Esophagus (tissue), 2 donors: ENCODE data around the gene PRSS1. TPM values are rescaled to one million over a fixed set of nuclear protein-coding genes. Genes with fewer than 3 reads are reported as not detected.
"Not testable (repeated sequence)": the region's sequence is repeated elsewhere in the genome, so short reads cannot be mapped to it uniquely, and the experiment has no call there.

ENCODE experiments used
- H3K27ac ChIP-seq, 2 donors: one replicate each; pipeline ENCODE4 v1.5.1; 2013; ENCODE audit warnings: low read depth in 2 of 2, mild to moderate bottlenecking in 2 of 2, inconsistent platforms in 1 of 2, low read length in 1 of 2, moderate library complexity in 1 of 2
- H3K27me3 ChIP-seq, 2 donors: one replicate each; pipeline ENCODE4 v1.6.1; 2013; ENCODE audit warnings: low read length in 2 of 2, control low read depth in 1 of 2, mild to moderate bottlenecking in 1 of 2; ENCODE audit not compliant: insufficient read depth in 2 of 2, control insufficient read depth in 1 of 2
- H3K36me3 ChIP-seq, 2 donors: one replicate each; pipeline ENCODE4 v1.6.1; 2013; ENCODE audit warnings: low read length in 1 of 2; ENCODE audit not compliant: control insufficient read depth in 2 of 2, insufficient read depth in 2 of 2
- H3K4me1 ChIP-seq, 2 donors: one replicate each; pipeline ENCODE4 v1.6.1; 2013; ENCODE audit warnings: low read length in 1 of 2; ENCODE audit not compliant: control insufficient read depth in 2 of 2, insufficient read depth in 2 of 2
- H3K4me3 ChIP-seq, 2 donors: one replicate each; pipeline ENCODE4 v1.5.1; 2013; ENCODE audit warnings: low read length in 2 of 2, mild to moderate bottlenecking in 2 of 2, low read depth in 1 of 2, moderate library complexity in 1 of 2
- H3K9me3 ChIP-seq, 2 donors: one replicate each; pipeline ENCODE4 v1.6.1; 2013; ENCODE audit warnings: mild to moderate bottlenecking in 2 of 2, low read depth in 1 of 2, low read length in 1 of 2, moderate library complexity in 1 of 2; ENCODE audit not compliant: control insufficient read depth in 2 of 2, insufficient read depth in 1 of 2
- WGBS, 2 donors: extraction: QIAGEN DNeasy Blood & Tissue Kit; methylation state at CpG; one replicate each; pipeline ENCODE4 v1.1.7; 2013; 5-methylcytosine and 5-hydroxymethylcytosine counted together
- polyA plus RNA-seq, 2 donors: library from polyadenylated mRNA; stranded (reverse); fragments of 200-250 nt; gene quantifications; one replicate each; pipeline ENCODE4 v1.2.3, GENCODE V29; 2013
- donor health status: healthy with polysubstance abuse.
- donor health status: Bipolar disorder and iron deficiency.

The PRSS1 gene
- polyA plus RNA-seq, 2 donors = 0.59 to 3.0 TPM

DNA sequence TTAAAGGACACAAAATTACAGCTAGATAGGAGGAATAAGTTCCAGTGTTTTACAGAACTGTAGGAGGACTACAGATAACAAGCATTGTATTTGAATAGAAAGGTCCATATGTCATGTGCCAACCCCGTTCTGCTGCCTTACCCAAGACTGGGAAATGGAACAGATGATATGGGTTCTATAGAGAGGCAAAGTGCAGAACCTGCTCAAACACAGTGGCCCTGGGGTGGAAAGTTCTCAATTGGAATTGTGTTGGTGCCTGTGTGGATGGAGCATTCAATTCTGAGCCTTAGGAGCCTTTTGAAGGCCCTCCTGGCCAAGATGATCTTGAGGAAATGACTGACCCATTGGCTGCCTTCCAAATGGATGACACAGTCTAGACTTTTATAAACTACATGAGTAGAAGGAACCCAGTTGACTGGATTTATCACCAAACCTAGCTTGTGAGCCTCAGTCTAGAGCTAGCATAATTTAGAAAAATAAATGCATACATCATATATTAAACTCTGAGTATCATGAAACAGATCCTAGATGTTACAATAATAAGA lies 4.1 kb upstream of the PRSS1 start:
- Histone ChIP-seq H3K36me3 (no peaks in the 10 kb centered on the region), H3K9me3 (no peaks in the 10 kb centered on the region), H3K4me3 (no peak overlapping the region), H3K4me1 (no peaks in the 10 kb centered on the region), H3K27ac (no peak overlapping the region), H3K27me3 (no peaks in the 10 kb centered on the region)
- WGBS, 2 donors = 55 to 66% methylated on average over 1 of the region's 1 CpG

DNA sequence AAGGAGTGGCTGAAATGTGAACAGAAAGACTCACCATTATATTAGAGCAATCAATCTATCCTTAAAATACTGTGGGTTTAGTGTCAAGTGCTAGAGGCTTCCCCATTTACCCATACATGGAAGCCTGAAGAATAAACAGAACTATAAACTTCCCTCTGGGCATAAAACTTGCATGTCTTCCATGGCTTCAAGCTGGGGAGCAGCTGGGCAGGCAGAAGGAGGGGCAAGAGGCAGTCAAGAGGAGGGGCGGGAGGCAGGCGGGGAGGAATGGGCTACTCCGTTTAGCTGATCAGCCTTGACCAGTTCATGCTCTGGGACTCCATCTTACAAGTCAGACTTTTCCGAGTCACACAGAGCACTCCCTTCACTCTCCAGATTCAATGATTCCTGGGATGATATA lies 3.5 kb upstream of the PRSS1 start:
- Histone ChIP-seq H3K4me3 (no peak overlapping the region), H3K27ac (no peak overlapping the region), H3K9me3 (no peaks in the 10 kb centered on the region), H3K27me3 (no peaks in the 10 kb centered on the region), H3K4me1 (no peaks in the 10 kb centered on the region), H3K36me3 (no peaks in the 10 kb centered on the region)
- WGBS, 2 donors = 70 to 76% methylated on average over 4 of the region's 4 CpGs

DNA sequence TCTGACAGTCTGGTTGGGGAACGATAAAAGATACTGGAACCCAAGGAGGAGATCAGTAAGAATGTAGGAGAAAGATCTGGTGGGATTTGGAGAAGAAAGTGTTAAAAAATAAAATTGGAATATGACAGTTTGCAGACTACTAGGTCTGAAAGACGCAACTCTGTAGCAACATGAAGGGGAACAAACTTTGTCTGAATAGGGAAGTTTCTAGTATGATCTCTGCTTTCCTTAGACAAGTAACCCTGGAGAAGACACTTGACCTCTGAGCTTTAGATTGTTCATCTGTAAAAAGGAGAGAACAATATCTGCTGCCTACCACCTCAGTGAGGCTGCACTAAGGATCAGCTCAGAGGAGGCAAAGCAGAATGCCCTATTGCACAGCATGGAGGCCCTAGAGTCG lies 3.0 kb upstream of the PRSS1 start:
- Histone ChIP-seq H3K4me3 (no peak overlapping the region), H3K27ac (no peak overlapping the region), H3K36me3 (no peaks in the 10 kb centered on the region), H3K4me1 (peaks cover 0 to 2% of the 10 kb centered on the region in 2 donors), H3K27me3 (no peaks in the 10 kb centered on the region), H3K9me3 (no peaks in the 10 kb centered on the region)
- 81 to 85% methylated on average over 3 of the region's 3 CpGs for WGBS, 2 donors

DNA sequence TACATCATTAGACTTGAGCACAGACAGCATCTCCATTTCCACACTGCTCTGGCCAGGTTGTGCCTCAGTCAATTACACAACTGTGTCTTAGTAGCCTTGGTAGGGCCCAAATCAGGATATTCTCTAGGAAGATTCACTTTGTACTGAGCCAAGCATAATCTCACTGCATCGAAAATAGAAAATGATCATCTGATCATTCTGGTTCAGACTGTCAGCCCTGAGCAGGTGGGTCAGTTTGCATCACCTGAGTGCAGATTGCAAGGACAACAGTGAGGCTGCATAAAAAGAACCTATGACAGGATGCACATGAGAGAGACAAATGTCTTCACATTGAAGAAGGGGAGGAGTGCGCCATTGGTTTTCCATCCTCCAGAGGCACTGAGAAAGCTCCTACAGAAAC lies 862 bp upstream of the PRSS1 start:
- 81 to 89% methylated on average over 2 of the region's 2 CpGs for WGBS, 2 donors
- not testable (repeated sequence) for H3K4me1 ChIP-seq, H3K36me3 ChIP-seq, H3K27ac ChIP-seq, H3K4me3 ChIP-seq, H3K9me3 ChIP-seq, H3K27me3 ChIP-seq

DNA sequence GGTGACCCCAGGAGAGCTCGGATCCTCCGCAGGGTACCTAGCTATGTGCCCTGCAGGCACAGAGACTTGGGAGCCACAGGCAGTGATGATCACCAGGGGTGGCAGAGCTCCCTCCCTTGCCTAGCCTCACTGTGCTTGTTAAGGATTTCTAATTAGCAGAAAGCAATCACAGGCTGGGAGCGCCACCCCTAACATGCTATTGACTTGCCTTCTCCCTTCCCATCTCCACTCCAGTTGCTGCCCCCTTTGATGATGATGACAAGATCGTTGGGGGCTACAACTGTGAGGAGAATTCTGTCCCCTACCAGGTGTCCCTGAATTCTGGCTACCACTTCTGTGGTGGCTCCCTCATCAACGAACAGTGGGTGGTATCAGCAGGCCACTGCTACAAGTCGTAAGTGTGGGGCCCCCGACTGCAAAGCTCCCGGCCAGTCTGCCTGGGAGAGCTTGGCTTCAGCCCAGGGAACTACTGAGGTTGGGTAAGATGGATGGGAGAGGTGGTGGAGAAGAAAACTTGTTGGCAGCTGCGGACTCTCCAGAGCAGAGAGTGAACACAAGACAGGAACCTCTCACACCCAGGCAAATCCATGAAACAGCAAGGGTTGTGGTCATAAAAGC lies 1.2 kb downstream of the PRSS1 start:
- no peaks in the 10 kb centered on the region for H3K27me3 ChIP-seq
- WGBS, 2 donors = 65 to 74% methylated on average over 9 of the region's 9 CpGs

DNA sequence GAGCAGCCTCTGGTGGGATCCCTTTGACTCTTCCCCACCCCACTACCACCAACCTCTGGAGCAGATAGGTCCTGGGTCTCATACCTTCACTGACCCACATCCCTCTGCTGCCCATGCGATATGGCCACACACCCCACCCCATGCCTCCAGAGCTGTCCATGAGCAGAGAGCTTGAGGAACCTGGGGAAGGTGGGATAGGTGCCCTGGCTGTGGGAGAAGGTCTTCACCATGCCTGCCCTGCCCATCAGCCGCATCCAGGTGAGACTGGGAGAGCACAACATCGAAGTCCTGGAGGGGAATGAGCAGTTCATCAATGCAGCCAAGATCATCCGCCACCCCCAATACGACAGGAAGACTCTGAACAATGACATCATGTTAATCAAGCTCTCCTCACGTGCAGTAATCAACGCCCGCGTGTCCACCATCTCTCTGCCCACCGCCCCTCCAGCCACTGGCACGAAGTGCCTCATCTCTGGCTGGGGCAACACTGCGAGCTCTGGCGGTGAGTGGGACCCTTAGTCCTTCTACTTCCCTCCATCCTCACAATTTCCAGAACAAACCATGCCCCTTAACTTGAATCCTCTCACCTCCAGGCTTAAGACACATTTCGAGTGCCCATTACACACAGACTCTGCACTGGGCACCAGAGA lies 2.4 kb downstream of the PRSS1 start:
- 83 to 91% methylated on average over 14 of the region's 14 CpGs for WGBS, 2 donors

More for the DNA sequence above, 1.2 kb downstream of the PRSS1 start:
- peaks cover 0 to 2% of the 10 kb centered on the region in 2 donors for H3K4me1 ChIP-seq
- H3K36me3 ChIP-seq = no peaks in the 10 kb centered on the region
- H3K27ac ChIP-seq = no peak overlapping the region
- H3K9me3 ChIP-seq = no peaks in the 10 kb centered on the region
- no peak overlapping the region for H3K4me3 ChIP-seq

DNA sequence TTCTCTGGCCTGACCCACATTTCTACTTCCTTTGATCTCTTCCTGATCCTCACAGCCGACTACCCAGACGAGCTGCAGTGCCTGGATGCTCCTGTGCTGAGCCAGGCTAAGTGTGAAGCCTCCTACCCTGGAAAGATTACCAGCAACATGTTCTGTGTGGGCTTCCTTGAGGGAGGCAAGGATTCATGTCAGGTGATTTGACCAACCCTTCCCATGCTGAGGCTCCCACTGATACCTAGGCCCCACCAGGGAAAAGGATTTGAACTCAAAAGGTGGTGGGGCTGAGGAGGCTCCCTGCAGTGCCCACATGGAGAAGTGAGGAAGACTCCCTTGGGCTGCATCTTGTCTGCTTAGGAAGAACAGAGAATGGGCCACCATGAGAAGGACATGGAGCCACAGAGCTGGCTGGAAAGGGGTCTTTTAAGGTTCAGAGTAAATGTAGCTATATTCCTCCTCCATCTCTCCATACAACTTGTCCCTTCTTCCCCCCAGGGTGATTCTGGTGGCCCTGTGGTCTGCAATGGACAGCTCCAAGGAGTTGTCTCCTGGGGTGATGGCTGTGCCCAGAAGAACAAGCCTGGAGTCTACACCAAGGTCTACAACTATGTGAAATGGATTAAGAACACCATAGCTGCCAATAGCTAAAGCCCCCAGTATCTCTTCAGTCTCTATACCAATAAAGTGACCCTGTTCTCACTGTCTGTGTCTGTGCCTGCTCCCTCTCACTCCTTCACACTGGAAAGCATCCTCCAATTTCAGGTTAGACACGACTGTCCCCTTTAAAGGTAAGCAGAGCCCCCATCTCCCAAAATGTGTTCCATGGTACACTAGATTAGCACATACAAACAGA lies 3.3 kb downstream of the PRSS1 start:
- WGBS, 2 donors = 62 to 63% methylated on average over 3 of the region's 3 CpGs
- no peaks in the 10 kb centered on the region for H3K36me3 ChIP-seq
- H3K4me1 ChIP-seq = peaks cover 0 to 2% of the 10 kb centered on the region in 2 donors
- no peak overlapping the region for H3K4me3 ChIP-seq
- H3K27me3 ChIP-seq = no peaks in the 10 kb centered on the region
- no peaks in the 10 kb centered on the region for H3K9me3 ChIP-seq
- H3K27ac ChIP-seq = no peak overlapping the region

More for the DNA sequence above, 2.4 kb downstream of the PRSS1 start:
- H3K27ac ChIP-seq, H3K9me3 ChIP-seq, H3K4me3 ChIP-seq, H3K4me1 ChIP-seq, H3K27me3 ChIP-seq, H3K36me3 ChIP-seq: not testable (repeated sequence)

DNA sequence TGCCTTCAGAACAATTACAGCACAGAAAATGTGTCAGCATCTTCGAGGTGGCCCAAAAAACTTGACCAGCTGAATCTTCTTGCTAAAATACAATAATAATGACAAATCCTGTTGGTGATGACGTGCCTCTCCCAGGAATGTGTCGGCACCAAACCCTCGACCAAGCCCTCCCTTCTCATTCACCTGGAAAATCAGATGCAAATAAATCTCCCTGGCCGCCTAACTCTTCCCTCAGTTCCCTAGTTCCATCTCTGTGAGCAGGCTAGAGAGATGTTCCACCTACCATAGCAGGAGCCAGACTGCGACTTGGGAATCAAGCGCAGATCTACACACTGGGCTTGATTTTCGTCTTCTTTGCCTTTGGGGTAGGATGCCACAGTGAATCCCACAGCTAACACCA lies 4.1 kb downstream of the PRSS1 start:
- no peak overlapping the region for H3K27ac ChIP-seq
- H3K36me3 ChIP-seq = no peaks in the 10 kb centered on the region
- H3K9me3 ChIP-seq = no peaks in the 10 kb centered on the region
- no peak overlapping the region for H3K4me3 ChIP-seq
- H3K27me3 ChIP-seq = no peaks in the 10 kb centered on the region
- WGBS, 2 donors = 49 to 77% methylated on average over 8 of the region's 8 CpGs
- H3K4me1 ChIP-seq = peaks cover 0 to 2% of the 10 kb centered on the region in 2 donors

DNA sequence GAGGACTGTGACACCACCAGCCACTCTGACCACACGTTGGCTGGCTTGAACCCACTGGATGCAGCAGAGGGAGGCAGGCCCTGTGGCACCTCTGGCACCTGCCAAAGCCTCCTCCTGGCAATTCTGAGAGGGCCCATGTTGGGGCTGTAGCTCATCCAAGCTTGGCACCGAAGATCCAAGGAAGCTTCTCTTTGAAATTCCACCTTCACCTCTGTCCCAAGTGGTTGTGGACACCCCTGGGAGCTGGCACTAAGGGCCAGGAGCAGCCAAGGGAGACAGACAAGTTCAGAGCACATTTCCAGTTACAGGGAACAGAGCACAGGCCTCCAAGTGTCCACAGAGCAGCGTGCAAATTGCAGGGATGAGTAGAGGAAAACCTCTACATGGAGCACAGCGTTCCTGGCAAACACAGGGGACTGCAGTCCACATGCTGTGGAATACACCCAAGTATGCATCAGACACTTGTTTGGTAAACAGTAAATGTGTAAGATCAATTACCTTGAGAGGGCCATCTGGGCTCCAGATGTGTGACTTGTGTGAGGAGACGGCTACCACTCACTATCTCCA lies 4.7 kb downstream of the PRSS1 start:
- not testable (repeated sequence) for H3K4me1 ChIP-seq, H3K36me3 ChIP-seq, H3K9me3 ChIP-seq, H3K27ac ChIP-seq, H3K27me3 ChIP-seq, H3K4me3 ChIP-seq
- 50 to 63% methylated on average over 5 of the region's 5 CpGs for WGBS, 2 donors
